ENCODE results near the gene SFT2D1. TPM values are rescaled to one million over a fixed set of nuclear protein-coding genes. Genes with fewer than 3 reads are reported as not detected.

The SFT2D1 gene
- total RNA-seq, 3 donors from 2014 or later, result 41.1 to 52.4 (median 52.1) TPM

- no peak for TF ChIP-seq CTCF (IDR thresholded peaks at IDR 0.05)
- no peak for TF ChIP-seq POLR2A (IDR thresholded peaks at IDR 0.05)
- no peak for TF ChIP-seq POLR2AphosphoS5 (IDR thresholded peaks at IDR 0.05)
These were observed 40.5 kb downstream of the SFT2D1 start for GRCh38 chr6:166301611-166302529.

GRCh38 chr6:166300357-166300987 lies 41.9 kb downstream of the SFT2D1 start:
- DNase-seq (ENCODE audit: low spot score in 2 of 2), result no peak
- H3K4me3 ChIP-seq, result no peak overlapping the region
- no peaks in the 10 kb centered on the region for H3K4me1 ChIP-seq
- H3K36me3 ChIP-seq, result no peaks in the 10 kb centered on the region
- no peak for TF ChIP-seq CTCF (IDR thresholded peaks at IDR 0.05)
- TF ChIP-seq POLR2A (IDR thresholded peaks at IDR 0.05), result no peak
- TF ChIP-seq POLR2AphosphoS5 (IDR thresholded peaks at IDR 0.05), result no peak
- intact Hi-C loops (cut with DNase I; ENCODE audit: low total_unique reads), result no loop called here
- peaks cover 0 to 10% of the 10 kb centered on the region in 2 donors for H3K27me3 ChIP-seq
- no peak overlapping the region for H3K27ac ChIP-seq
- H3K9me3 ChIP-seq, result no peaks in the 10 kb centered on the region

More at GRCh38 chr6:166301611-166302529, 40.5 kb downstream of the SFT2D1 start:
- DNase-seq (ENCODE audit: low spot score in 2 of 2), result no peak
- no peak overlapping the region for H3K27ac ChIP-seq
- no peak overlapping the region for H3K4me3 ChIP-seq
- H3K36me3 ChIP-seq, result no peaks in the 10 kb centered on the region
- no peaks in the 10 kb centered on the region for H3K9me3 ChIP-seq
- intact Hi-C loops (cut with DNase I; ENCODE audit: low total_unique reads), result no loop called here
- H3K4me1 ChIP-seq, result no peaks in the 10 kb centered on the region
- H3K27me3 ChIP-seq, result peaks cover 3 to 11% of the 10 kb centered on the region in 2 donors

DNA sequence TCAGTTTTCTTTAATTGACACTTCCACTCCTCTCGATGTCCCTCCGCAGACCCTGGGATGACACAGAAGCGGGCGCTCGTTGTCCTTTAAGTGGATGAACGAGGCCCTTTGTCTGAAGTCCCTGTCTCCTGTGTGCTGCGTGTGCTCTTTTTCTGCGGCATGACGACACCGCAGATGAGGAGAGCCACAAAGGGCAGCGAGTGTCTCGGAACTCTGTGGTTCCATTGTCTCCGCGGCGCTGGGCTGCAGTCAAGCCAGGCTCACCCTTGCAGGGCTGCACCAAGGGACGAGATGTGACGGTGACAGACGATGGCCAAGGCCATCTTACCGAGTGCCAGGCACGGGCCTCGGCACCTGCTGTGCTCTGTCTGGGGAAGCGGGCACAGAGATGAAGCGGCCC lies 44.7 kb downstream of the SFT2D1 start:
- Histone ChIP-seq H3K27ac (no peak overlapping the region), H3K9me3 (no peaks in the 10 kb centered on the region), H3K36me3 (no peaks in the 10 kb centered on the region), H3K4me1 (no peaks in the 10 kb centered on the region), H3K4me3 (no peak overlapping the region), H3K27me3 (peaks cover 0 to 10% of the 10 kb centered on the region in 2 donors)
- no peak for DNase-seq (ENCODE audit: low spot score in 2 of 2)
- TF ChIP-seq POLR2AphosphoS5 (IDR thresholded peaks at IDR 0.05) (no peak), CTCF (IDR thresholded peaks at IDR 0.05) (no peak), POLR2A (IDR thresholded peaks at IDR 0.05) (no peak)
- intact Hi-C loops (cut with DNase I; ENCODE audit: low total_unique reads), result no loop called here

- H3K4me1 ChIP-seq, result no peaks in the 10 kb centered on the region
- H3K27ac ChIP-seq, result no peak overlapping the region
- intact Hi-C loops (cut with DNase I; ENCODE audit: low total_unique reads), result no loop called here
- no peak for DNase-seq (ENCODE audit: low spot score in 2 of 2)
- H3K36me3 ChIP-seq, result no peaks in the 10 kb centered on the region
- H3K4me3 ChIP-seq, result no peak overlapping the region
- no peaks in the 10 kb centered on the region for H3K9me3 ChIP-seq
- TF ChIP-seq POLR2AphosphoS5 (IDR thresholded peaks at IDR 0.05), result no peak
- no peak for TF ChIP-seq CTCF (IDR thresholded peaks at IDR 0.05)
- TF ChIP-seq POLR2A (IDR thresholded peaks at IDR 0.05), result no peak
- H3K27me3 ChIP-seq, result peaks cover 0 to 16% of the 10 kb centered on the region in 2 donors
These were observed 46.1 kb downstream of the SFT2D1 start for GRCh38 chr6:166296035-166296883.

Data from breast epithelium (tissue), 4 donors.